ENCODE measurements around the gene TBPL2. TPM values are rescaled to one million over a fixed set of nuclear protein-coding genes. Genes with fewer than 3 reads are reported as not detected.

Gene TBPL2
- total RNA-seq, 4 donors from 2014 or later: not detected

GRCh38 chr14:55433880-55434804 lies 6.3 kb downstream of the TBPL2 start:
- ATAC-seq (ENCODE audit: low FRiP score): no peak
- TF ChIP-seq CTCF (IDR thresholded peaks at IDR 0.05): no peak

GRCh38 chr14:55432628-55433027 lies 7.8 kb downstream of the TBPL2 start:
- TF ChIP-seq CTCF (IDR thresholded peaks at IDR 0.05): no peak
- DNase-seq (ENCODE audit: low spot score) (no peak), ATAC-seq (ENCODE audit: low FRiP score) (no peak)

More at GRCh38 chr14:55433880-55434804, 6.3 kb downstream of the TBPL2 start:
- no peak for DNase-seq (ENCODE audit: low spot score)

GRCh38 chr14:55430024-55430690 lies 10.3 kb downstream of the TBPL2 start:
- TF ChIP-seq CTCF (IDR thresholded peaks at IDR 0.05): no peak
- DNase-seq (ENCODE audit: low spot score) (no peak), ATAC-seq (ENCODE audit: low FRiP score) (no peak)

- ATAC-seq (ENCODE audit: low FRiP score): no peak
- DNase-seq (ENCODE audit: low spot score): no peak
- no peak for TF ChIP-seq CTCF (IDR thresholded peaks at IDR 0.05)
Measured at GRCh38 chr14:55427439-55427838, 13.0 kb downstream of the TBPL2 start.

GRCh38 chr14:55426891-55427290 lies 13.5 kb downstream of the TBPL2 start:
- no peak for DNase-seq (ENCODE audit: low spot score)
- no peak for TF ChIP-seq CTCF (IDR thresholded peaks at IDR 0.05)
- no peak for ATAC-seq (ENCODE audit: low FRiP score)

GRCh38 chr14:55425091-55425490 lies 15.3 kb downstream of the TBPL2 start:
- no peak for ATAC-seq (ENCODE audit: low FRiP score)

More at GRCh38 chr14:55425091-55425490, 15.3 kb downstream of the TBPL2 start:
- DNase-seq (ENCODE audit: low spot score): no peak
- TF ChIP-seq CTCF (IDR thresholded peaks at IDR 0.05): no peak

All from omental fat pad (tissue), 4 donors.